NAMALWA (cell line): Measurements from ENCODE around the gene FCAMR.

Source experiments
- DNase-seq: peaks from one replicate; pipeline ENCODE4 v3.0.0-alpha.2; 2015; ENCODE audit warnings: low spot score

FCAMR gene

GRCh38 chr1:206955476-206956451 is 14.5 kb downstream of the FCAMR start:
- no peak for DNase-seq

GRCh38 chr1:206954459-206955342 is 15.6 kb downstream of the FCAMR start:
- DNase-seq: no peak

- DNase-seq: no peak
Observed at GRCh38 chr1:206953626-206954025, 16.6 kb downstream of the FCAMR start.

GRCh38 chr1:206953126-206953525 is 17.1 kb downstream of the FCAMR start:
- no peak for DNase-seq

- no peak for DNase-seq
Observed at GRCh38 chr1:206952171-206952570, 18.1 kb downstream of the FCAMR start.

- DNase-seq: no peak
Observed at GRCh38 chr1:206951318-206952100, 18.8 kb downstream of the FCAMR start.

GRCh38 chr1:206949641-206950040 is 20.6 kb downstream of the FCAMR start:
- DNase-seq: no peak

GRCh38 chr1:206949208-206949607 is 21.1 kb downstream of the FCAMR start:
- no peak for DNase-seq

GRCh38 chr1:206947255-206947654 is 23.0 kb downstream of the FCAMR start:
- no peak for DNase-seq

GRCh38 chr1:206946261-206946660 is 24.0 kb downstream of the FCAMR start, which contains the start of gene PIGR:
PIGR (minus strand) TSS chr1:206946466; CDS start chr1:206940531, 5,935 bp downstream.
- no peak for DNase-seq

GRCh38 chr1:206945779-206946178 is 24.5 kb downstream of the FCAMR start:
- no peak for DNase-seq

- no peak for DNase-seq
Observed at GRCh38 chr1:206944703-206945102, 25.6 kb downstream of the FCAMR start.

GRCh38 chr1:206941766-206942418 is 28.4 kb downstream of the FCAMR start:
- DNase-seq: no peak

- no peak for DNase-seq
Observed at GRCh38 chr1:206940588-206940936, 29.7 kb downstream of the FCAMR start.

GRCh38 chr1:206939841-206940587 is 30.2 kb downstream of the FCAMR start:
- DNase-seq: no peak

GRCh38 chr1:206939131-206939530 is 31.1 kb downstream of the FCAMR start:
- DNase-seq: no peak

GRCh38 chr1:206937425-206937824 is 32.8 kb downstream of the FCAMR start:
- DNase-seq: no peak

GRCh38 chr1:206935491-206936067 is 34.7 kb downstream of the FCAMR start:
- DNase-seq: peak; percentile 46

- DNase-seq: peak; percentile 61
Observed at GRCh38 chr1:206933333-206933945, 36.8 kb downstream of the FCAMR start.

GRCh38 chr1:206932177-206932576 is 38.1 kb downstream of the FCAMR start:
- DNase-seq: no peak
